Liver (tissue), 3 donors: ENCODE data around the gene PRPS1L1.

Source experiments
- EGR1 ChIP-seq, 2 donors: IDR thresholded peaks; 2 replicates each; pipeline ENCODE4 v1.6.1; 2016 to 2018; ENCODE audit warnings: antibody characterized with exemption in 2 of 2, low read depth in 2 of 2
- FOXA1 ChIP-seq: IDR thresholded peaks from 2 replicates; pipeline ENCODE4 v1.6.1; 2016; ENCODE audit warnings: antibody characterized with exemption
- GABPA ChIP-seq, 2 donors: IDR thresholded peaks in 1 of 2; conservative IDR thresholded peaks in 1 of 2; 2 replicates each; pipeline ENCODE4 v1.6.1; 2016; ENCODE audit warnings: antibody characterized with exemption in 2 of 2, mild to moderate bottlenecking in 1 of 2, moderate library complexity in 1 of 2
- JUND ChIP-seq, 2 donors: IDR thresholded peaks; 2 replicates each; pipeline ENCODE4 v1.6.1; 2016; ENCODE audit warnings: antibody characterized with exemption in 2 of 2
- RAD21 ChIP-seq, 2 donors: IDR thresholded peaks; 2 replicates each; pipeline ENCODE4 v1.6.1; 2016; ENCODE audit warnings: antibody characterized with exemption in 2 of 2, mild to moderate bottlenecking in 2 of 2
- SP1 ChIP-seq: IDR thresholded peaks from 2 replicates; pipeline ENCODE4 v1.6.1; 2018; ENCODE audit warnings: antibody characterized with exemption, mild to moderate bottlenecking
- TAF1 ChIP-seq: conservative IDR thresholded peaks from 2 replicates; pipeline ENCODE4 v1.6.1; 2016; ENCODE audit warnings: antibody characterized with exemption, mild to moderate bottlenecking
- YY1 ChIP-seq: IDR thresholded peaks from 2 replicates; pipeline ENCODE4 v1.6.1; 2016; ENCODE audit warnings: antibody characterized with exemption, mild to moderate bottlenecking
- TF ChIP-seq, protein P1 (sequence below): fragments of 150-350 bp; IDR thresholded peaks from 2 replicates; pipeline ENCODE4 v1.5.1; 2017; ENCODE audit warnings: improper control_type of control experiment, low read depth, low read length; ENCODE audit not compliant: missing input control
- TF ChIP-seq, protein P2 (sequence below): IDR thresholded peaks from 2 replicates; pipeline ENCODE4 v1.6.1; 2016; ENCODE audit warnings: antibody characterized with exemption
- TF ChIP-seq, protein P3 (sequence below): IDR thresholded peaks from 2 replicates; pipeline ENCODE4 v1.6.1; 2016; ENCODE audit warnings: antibody characterized with exemption
- TF ChIP-seq, protein P4 (sequence below): IDR thresholded peaks from 2 replicates; pipeline ENCODE4 v1.6.1; 2016; ENCODE audit warnings: antibody characterized with exemption, mild to moderate bottlenecking
- TF ChIP-seq, protein P5 (sequence below): IDR thresholded peaks from 2 replicates; pipeline ENCODE4 v1.6.1; 2016; ENCODE audit warnings: antibody characterized with exemption
- donor health status: healthy.
- donor health status: healthy.

DNA sequence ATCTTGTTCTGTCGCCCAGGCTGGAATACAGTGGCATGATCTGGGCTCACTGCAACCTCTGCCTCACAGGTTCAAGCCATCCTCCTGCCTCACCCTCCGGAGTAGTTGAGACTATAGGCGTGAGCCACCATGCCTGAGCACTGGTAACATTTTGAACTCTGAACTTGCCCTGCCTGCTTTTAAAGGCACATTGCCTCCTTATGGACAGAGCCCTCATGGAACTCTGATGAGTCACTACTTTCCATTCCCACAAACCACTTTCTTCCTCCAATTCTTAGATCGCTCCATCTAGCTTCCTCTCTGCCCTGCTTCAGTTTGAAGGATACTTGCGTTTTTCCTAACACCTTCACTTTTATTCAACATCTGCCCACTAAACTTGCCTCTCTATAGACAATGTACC lies 38.1 kb downstream of the PRPS1L1 start:
- TF ChIP-seq, protein P1, sequence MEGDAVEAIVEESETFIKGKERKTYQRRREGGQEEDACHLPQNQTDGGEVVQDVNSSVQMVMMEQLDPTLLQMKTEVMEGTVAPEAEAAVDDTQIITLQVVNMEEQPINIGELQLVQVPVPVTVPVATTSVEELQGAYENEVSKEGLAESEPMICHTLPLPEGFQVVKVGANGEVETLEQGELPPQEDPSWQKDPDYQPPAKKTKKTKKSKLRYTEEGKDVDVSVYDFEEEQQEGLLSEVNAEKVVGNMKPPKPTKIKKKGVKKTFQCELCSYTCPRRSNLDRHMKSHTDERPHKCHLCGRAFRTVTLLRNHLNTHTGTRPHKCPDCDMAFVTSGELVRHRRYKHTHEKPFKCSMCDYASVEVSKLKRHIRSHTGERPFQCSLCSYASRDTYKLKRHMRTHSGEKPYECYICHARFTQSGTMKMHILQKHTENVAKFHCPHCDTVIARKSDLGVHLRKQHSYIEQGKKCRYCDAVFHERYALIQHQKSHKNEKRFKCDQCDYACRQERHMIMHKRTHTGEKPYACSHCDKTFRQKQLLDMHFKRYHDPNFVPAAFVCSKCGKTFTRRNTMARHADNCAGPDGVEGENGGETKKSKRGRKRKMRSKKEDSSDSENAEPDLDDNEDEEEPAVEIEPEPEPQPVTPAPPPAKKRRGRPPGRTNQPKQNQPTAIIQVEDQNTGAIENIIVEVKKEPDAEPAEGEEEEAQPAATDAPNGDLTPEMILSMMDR: no peak
- TF ChIP-seq, protein P2, sequence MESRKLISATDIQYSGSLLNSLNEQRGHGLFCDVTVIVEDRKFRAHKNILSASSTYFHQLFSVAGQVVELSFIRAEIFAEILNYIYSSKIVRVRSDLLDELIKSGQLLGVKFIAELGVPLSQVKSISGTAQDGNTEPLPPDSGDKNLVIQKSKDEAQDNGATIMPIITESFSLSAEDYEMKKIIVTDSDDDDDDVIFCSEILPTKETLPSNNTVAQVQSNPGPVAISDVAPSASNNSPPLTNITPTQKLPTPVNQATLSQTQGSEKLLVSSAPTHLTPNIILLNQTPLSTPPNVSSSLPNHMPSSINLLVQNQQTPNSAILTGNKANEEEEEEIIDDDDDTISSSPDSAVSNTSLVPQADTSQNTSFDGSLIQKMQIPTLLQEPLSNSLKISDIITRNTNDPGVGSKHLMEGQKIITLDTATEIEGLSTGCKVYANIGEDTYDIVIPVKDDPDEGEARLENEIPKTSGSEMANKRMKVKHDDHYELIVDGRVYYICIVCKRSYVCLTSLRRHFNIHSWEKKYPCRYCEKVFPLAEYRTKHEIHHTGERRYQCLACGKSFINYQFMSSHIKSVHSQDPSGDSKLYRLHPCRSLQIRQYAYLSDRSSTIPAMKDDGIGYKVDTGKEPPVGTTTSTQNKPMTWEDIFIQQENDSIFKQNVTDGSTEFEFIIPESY: no peak
- TF ChIP-seq, protein P3, sequence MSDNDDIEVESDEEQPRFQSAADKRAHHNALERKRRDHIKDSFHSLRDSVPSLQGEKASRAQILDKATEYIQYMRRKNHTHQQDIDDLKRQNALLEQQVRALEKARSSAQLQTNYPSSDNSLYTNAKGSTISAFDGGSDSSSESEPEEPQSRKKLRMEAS: no peak
- TF ChIP-seq, protein P4, sequence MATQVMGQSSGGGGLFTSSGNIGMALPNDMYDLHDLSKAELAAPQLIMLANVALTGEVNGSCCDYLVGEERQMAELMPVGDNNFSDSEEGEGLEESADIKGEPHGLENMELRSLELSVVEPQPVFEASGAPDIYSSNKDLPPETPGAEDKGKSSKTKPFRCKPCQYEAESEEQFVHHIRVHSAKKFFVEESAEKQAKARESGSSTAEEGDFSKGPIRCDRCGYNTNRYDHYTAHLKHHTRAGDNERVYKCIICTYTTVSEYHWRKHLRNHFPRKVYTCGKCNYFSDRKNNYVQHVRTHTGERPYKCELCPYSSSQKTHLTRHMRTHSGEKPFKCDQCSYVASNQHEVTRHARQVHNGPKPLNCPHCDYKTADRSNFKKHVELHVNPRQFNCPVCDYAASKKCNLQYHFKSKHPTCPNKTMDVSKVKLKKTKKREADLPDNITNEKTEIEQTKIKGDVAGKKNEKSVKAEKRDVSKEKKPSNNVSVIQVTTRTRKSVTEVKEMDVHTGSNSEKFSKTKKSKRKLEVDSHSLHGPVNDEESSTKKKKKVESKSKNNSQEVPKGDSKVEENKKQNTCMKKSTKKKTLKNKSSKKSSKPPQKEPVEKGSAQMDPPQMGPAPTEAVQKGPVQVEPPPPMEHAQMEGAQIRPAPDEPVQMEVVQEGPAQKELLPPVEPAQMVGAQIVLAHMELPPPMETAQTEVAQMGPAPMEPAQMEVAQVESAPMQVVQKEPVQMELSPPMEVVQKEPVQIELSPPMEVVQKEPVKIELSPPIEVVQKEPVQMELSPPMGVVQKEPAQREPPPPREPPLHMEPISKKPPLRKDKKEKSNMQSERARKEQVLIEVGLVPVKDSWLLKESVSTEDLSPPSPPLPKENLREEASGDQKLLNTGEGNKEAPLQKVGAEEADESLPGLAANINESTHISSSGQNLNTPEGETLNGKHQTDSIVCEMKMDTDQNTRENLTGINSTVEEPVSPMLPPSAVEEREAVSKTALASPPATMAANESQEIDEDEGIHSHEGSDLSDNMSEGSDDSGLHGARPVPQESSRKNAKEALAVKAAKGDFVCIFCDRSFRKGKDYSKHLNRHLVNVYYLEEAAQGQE: no peak
- TF ChIP-seq EGR1 (IDR thresholded peaks at IDR 0.05; ENCODE audit: low read depth in 2 of 2) (no peak), RAD21 (IDR thresholded peaks at IDR 0.05) (no peak), JUND (IDR thresholded peaks at IDR 0.05) (no peak), SP1 (no peak), GABPA (IDR thresholded peaks at IDR 0.05 in 1 of 2, conservative IDR thresholded peaks at IDR 0.05 in 1 of 2) (no peak), TAF1 (no peak), FOXA1 (no peak), YY1 (no peak)
- TF ChIP-seq, protein P5, sequence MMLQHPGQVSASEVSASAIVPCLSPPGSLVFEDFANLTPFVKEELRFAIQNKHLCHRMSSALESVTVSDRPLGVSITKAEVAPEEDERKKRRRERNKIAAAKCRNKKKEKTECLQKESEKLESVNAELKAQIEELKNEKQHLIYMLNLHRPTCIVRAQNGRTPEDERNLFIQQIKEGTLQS: no peak
